ENCODE data around the gene KMT2A.

GRCh38 chr11:118572981-118573550 lies 136.8 kb downstream of the KMT2A start:
- no peak for TF ChIP-seq POLR2AphosphoS5 (IDR thresholded peaks at IDR 0.05)
- TF ChIP-seq CTCF (IDR thresholded peaks at IDR 0.05), result no peak
- TF ChIP-seq EP300 (IDR thresholded peaks at IDR 0.05), result no peak

Data from suprapubic skin (tissue), 4 donors.